Loucy (cell line): ENCODE results near the gene SGO2.

Source experiments
- CTCF ChIP-seq: fragments of 200-600 bp; sonication (generic); conservative IDR thresholded peaks from 2 replicates; pipeline ENCODE4 v1.5.1; 2014; ENCODE audit warnings: mild to moderate bottlenecking, antibody characterized with exemption, low read length
- EZH2phosphoT487 ChIP-seq: fragments of 200-600 bp; IDR thresholded peaks from 2 replicates; pipeline ENCODE4 v1.6.1; 2018; ENCODE audit warnings: antibody characterized with exemption, mild to moderate bottlenecking, moderate library complexity, borderline replicate concordance

GRCh38 chr2:200585730-200586643 lies 60.0 kb downstream of the SGO2 start, which contains the start of gene AOX1:
- TF ChIP-seq CTCF (no peak), EZH2phosphoT487 (no peak)
